Fibroblast of lung (primary cell): ENCODE results near the gene SHKBP1. TPM values are rescaled to one million over a fixed set of nuclear protein-coding genes. Genes with fewer than 3 reads are reported as not detected.

ENCODE experiments used
- DNase-seq, 2 donors: peaks; one replicate each; pipeline versions ENCODE4 v3.0.0 to v3.0.0-alpha.2; 2010; ENCODE audit warnings: low read depth in 2 of 2
- H2AFZ ChIP-seq: 2 replicates; pipeline ENCODE4 v1.5.1; 2012; ENCODE audit warnings: low read length, control low read depth, inconsistent platforms
- H3K27ac ChIP-seq: 2 replicates; pipeline ENCODE4 v1.5.1; 2011; ENCODE audit warnings: low read length, control low read depth; ENCODE audit not compliant: insufficient read depth
- H3K27me3 ChIP-seq: 2 replicates; pipeline ENCODE4 v1.5.1; 2011; ENCODE audit warnings: mild to moderate bottlenecking, low read length; ENCODE audit not compliant: control insufficient read depth, insufficient read depth
- H3K36me3 ChIP-seq: 2 replicates; pipeline ENCODE4 v1.5.1; 2011; ENCODE audit warnings: low read length; ENCODE audit not compliant: control insufficient read depth, insufficient read depth
- H3K4me1 ChIP-seq: 2 replicates; pipeline ENCODE4 v1.5.1; 2011; ENCODE audit warnings: low read length; ENCODE audit not compliant: control insufficient read depth, insufficient read depth; ENCODE audit errors: extremely low read depth
- H3K4me2 ChIP-seq: 2 replicates; pipeline ENCODE4 v1.5.1; 2011; ENCODE audit warnings: low read length, control low read depth; ENCODE audit not compliant: insufficient read depth; ENCODE audit errors: extremely low read depth
- H3K4me3 ChIP-seq, 4 experiments: fragments of 200-600 bp in 1 of 4; sonication (generic) in 1 of 4; replicated peaks in 1 of 4; 2 replicates each; pipeline ENCODE4 v1.5.1; 2011 to 2016; ENCODE audit warnings: low read length in 4 of 4, low read depth in 3 of 4, mild to moderate bottlenecking in 3 of 4, control low read depth in 2 of 4, inconsistent platforms in 1 of 4, mixed read lengths in 1 of 4; ENCODE audit not compliant: insufficient read depth in 1 of 4; ENCODE audit errors: control extremely low read depth in 1 of 4
- H3K79me2 ChIP-seq: 2 replicates; pipeline ENCODE4 v1.5.1; 2012; ENCODE audit warnings: mild to moderate bottlenecking, low read length, inconsistent platforms; ENCODE audit not compliant: control insufficient read depth, insufficient read depth
- H3K9ac ChIP-seq: 2 replicates; pipeline ENCODE4 v1.5.1; 2011; ENCODE audit warnings: mild to moderate bottlenecking, low read length, control low read depth; ENCODE audit not compliant: insufficient read depth
- H3K9me3 ChIP-seq: 2 replicates; pipeline ENCODE4 v1.5.1; 2012; ENCODE audit warnings: low read depth, low read length; ENCODE audit not compliant: control insufficient read depth, insufficient read depth
- H4K20me1 ChIP-seq: 2 replicates; pipeline ENCODE4 v1.5.1; 2011; ENCODE audit warnings: low read length; ENCODE audit not compliant: control insufficient read depth, insufficient read depth; ENCODE audit errors: extremely low read depth
- EZH2 ChIP-seq: IDR thresholded peaks from 2 replicates; pipeline ENCODE4 v1.5.1; 2012; ENCODE audit warnings: low read length, control low read depth, mild to moderate bottlenecking; ENCODE audit errors: missing control alignments
- polyA plus RNA-seq, 2 donors: library from polyadenylated mRNA; depleted of rRNA in 1 of 2; stranded (reverse) in 1 of 2; unstranded in 1 of 2; fragments of >200 nt; gene quantifications; 2 replicates each; pipeline ENCODE4 v1.2.1, GENCODE V29; 2011 to 2012; ENCODE audit warnings: missing spikeins in 1 of 2
- total RNA-seq: library from RNA; depleted of rRNA; stranded (reverse); fragments of >200 nt; gene quantifications from 2 replicates; pipeline ENCODE4 v1.2.1, GENCODE V29; 2014
- TF ChIP-seq, protein P1 (sequence below), 2 donors: IDR thresholded peaks in 1 of 2; conservative IDR thresholded peaks in 1 of 2; 1 replicate in 1 of 2; 2 replicates in 1 of 2; pipeline ENCODE4 v1.5.1; 2011 to 2012; ENCODE audit warnings: low read length in 2 of 2, control low read depth in 1 of 2, inconsistent platforms in 1 of 2, low read depth in 1 of 2, mild to moderate bottlenecking in 1 of 2

Gene SHKBP1
- total and polyA plus RNA-seq, 2 donors (not counting 1 experiment from before 2014, with no cell fraction given) = 35.6 to 43.4 TPM

DNA sequence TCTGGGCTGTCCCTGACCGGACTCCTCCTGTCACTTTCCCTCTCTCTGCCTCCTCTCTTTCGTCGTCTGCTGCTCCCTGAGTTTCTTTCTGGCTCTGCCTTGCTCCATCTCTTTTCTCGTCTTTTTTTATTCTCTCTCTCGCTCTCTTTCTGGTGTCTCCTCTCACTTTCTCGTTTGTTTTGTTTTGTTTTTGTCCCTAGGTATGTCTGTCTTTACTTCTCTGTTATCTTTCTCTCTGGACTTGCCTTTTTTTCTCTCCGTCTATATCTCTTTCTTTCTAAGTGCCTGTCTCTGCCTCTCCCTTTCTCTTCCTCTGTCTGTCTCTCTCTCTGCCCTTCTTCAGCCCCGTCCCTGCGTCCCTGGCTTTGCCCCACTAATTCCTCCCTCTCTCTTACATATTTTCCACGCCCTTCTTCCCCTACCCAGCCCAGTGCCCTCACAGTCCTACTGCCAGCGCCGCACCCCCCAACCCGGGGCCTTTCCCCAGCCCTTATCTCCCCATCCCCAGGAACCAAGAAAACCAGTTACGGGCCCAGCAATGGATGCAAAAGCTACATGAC lies 48.1 kb upstream of the SHKBP1 start:
- no peak overlapping the region for H3K4me2 ChIP-seq
- no peak overlapping the region for H2AFZ ChIP-seq
- no peaks in the 10 kb centered on the region for H3K9me3 ChIP-seq
- H3K27ac ChIP-seq = no peak overlapping the region
- peaks cover 3% of the 10 kb centered on the region for H3K27me3 ChIP-seq
- H3K9ac ChIP-seq = no peak overlapping the region
- H3K79me2 ChIP-seq = no peaks in the 10 kb centered on the region
- no peak for DNase-seq
- no peaks in the 10 kb centered on the region for H3K36me3 ChIP-seq
- H3K4me3 ChIP-seq = no peak overlapping the region
- TF ChIP-seq EZH2 = no peak
- TF ChIP-seq, protein P1, sequence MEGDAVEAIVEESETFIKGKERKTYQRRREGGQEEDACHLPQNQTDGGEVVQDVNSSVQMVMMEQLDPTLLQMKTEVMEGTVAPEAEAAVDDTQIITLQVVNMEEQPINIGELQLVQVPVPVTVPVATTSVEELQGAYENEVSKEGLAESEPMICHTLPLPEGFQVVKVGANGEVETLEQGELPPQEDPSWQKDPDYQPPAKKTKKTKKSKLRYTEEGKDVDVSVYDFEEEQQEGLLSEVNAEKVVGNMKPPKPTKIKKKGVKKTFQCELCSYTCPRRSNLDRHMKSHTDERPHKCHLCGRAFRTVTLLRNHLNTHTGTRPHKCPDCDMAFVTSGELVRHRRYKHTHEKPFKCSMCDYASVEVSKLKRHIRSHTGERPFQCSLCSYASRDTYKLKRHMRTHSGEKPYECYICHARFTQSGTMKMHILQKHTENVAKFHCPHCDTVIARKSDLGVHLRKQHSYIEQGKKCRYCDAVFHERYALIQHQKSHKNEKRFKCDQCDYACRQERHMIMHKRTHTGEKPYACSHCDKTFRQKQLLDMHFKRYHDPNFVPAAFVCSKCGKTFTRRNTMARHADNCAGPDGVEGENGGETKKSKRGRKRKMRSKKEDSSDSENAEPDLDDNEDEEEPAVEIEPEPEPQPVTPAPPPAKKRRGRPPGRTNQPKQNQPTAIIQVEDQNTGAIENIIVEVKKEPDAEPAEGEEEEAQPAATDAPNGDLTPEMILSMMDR (conservative IDR thresholded peaks at IDR 0.05 in 1 of 2, IDR thresholded peaks at IDR 0.05 in 1 of 2; ENCODE audit: low read depth in 1 of 2, low read length in 2 of 2) = no peak
- no peaks in the 10 kb centered on the region for H3K4me1 ChIP-seq
- H4K20me1 ChIP-seq = no peaks in the 10 kb centered on the region

DNA sequence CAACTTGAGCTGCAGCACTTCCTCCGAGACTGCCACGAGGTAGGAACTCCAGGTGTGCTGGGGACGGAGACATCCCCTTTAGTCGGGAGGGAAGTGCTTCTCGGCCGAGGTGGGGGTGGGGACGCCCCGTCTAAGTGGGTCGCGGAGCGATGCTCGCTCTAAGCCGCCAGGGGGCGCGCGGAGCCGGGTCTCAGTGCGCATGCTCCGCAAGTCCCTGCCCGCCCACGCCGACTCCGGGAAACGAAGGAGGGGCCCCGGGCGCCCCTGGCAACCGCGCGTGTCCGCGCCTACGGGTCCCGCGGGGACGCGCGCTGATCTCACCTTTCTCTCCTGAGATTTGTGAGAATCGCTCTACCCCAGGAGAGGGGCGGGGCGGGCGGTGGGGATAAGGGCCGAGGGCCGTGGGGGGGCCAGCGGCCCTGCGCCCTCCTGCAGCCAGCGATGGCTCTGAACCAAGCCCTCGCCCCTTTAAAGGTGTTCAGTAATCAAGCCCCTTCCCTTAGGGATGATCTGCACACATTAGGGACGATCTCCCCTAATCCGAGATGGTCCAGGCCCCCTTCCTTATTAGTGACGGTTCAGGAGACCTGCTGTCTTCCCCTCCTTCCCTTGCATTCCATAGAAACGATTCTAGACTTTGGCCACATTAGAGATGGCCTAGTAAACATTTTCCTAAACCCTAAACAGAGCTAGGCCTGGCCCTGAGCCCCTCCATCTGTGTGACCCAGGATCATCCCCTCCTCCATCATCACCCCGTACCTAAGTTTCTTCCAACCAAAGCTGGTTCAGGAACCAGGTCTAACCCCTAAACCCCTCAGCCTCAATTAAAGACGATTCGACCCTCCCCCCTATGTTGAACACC lies 47.3 kb upstream of the SHKBP1 start:
- Histone ChIP-seq H2AFZ (peak overlapping the region; percentile 73), H4K20me1 (no peaks in the 10 kb centered on the region), H3K4me1 (no peaks in the 10 kb centered on the region), H3K4me3 (peak overlapping the region; percentile 19 to 55 (median 34)), H3K9me3 (no peaks in the 10 kb centered on the region), H3K9ac (no peak overlapping the region), H3K27me3 (peaks cover 3% of the 10 kb centered on the region), H3K27ac (no peak overlapping the region), H3K79me2 (no peaks in the 10 kb centered on the region), H3K4me2 (peak overlapping the region; percentile 64), H3K36me3 (no peaks in the 10 kb centered on the region)
- peak; percentile 62 to 74 for DNase-seq
- TF ChIP-seq, protein P1 (conservative IDR thresholded peaks at IDR 0.05 in 1 of 2, IDR thresholded peaks at IDR 0.05 in 1 of 2; ENCODE audit: low read depth in 1 of 2, low read length in 2 of 2) = peak; percentile 82 to 87
- TF ChIP-seq EZH2 = no peak

DNA sequence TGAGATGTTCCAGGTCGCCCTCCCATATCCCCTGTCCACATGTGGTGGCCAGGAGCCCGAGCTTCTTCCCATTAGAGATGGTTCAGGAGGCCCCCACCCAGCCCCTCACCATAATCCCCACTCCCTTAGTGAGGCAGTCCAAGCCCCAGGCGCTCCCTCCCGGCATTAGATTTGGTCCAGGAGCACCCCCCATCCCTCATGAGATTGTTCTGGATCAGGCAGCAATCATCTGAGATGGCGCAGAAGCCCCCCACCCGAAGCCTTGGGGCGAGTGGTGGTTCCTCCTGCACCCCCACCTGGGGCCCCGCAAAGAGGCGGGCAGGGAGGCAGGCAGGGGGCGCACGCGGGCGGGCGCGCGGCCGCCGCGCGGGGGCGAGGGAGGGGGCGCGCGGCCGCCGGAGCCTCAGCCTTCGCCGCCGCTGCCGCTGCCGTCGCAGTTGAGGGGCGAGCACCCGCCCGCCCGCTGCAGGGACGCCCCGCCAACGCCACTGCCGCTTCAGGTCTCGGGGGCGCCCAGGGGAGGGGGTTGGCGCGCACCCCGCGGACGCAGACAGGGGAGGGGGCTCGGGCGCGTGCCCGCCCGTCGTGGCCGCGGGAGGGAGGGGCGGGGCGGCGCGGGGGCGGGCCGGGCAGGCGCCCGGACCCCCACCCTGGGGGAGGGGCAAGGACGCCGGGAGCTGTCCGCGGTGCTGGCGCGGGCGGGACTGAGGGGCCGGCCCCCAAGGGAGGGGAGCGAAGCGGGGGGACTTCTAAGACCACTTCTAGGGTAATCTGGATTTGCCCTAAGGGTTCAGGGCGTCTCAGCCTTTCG lies 46.4 kb upstream of the SHKBP1 start:
- H3K36me3 ChIP-seq = no peaks in the 10 kb centered on the region
- H4K20me1 ChIP-seq = no peaks in the 10 kb centered on the region
- TF ChIP-seq EZH2 = no peak
- TF ChIP-seq, protein P1 (conservative IDR thresholded peaks at IDR 0.05 in 1 of 2, IDR thresholded peaks at IDR 0.05 in 1 of 2; ENCODE audit: low read depth in 1 of 2, low read length in 2 of 2) = no peak
- H2AFZ ChIP-seq = no peak overlapping the region
- peaks cover 3% of the 10 kb centered on the region for H3K27me3 ChIP-seq
- H3K9me3 ChIP-seq = no peaks in the 10 kb centered on the region
- no peak overlapping the region for H3K4me3 ChIP-seq
- H3K4me1 ChIP-seq = no peaks in the 10 kb centered on the region
- H3K9ac ChIP-seq = no peak overlapping the region
- H3K27ac ChIP-seq = no peak overlapping the region
- H3K79me2 ChIP-seq = no peaks in the 10 kb centered on the region
- DNase-seq = no peak
- no peak overlapping the region for H3K4me2 ChIP-seq
